Measurements from ENCODE around the gene TRRAP. TPM values are rescaled to one million over a fixed set of nuclear protein-coding genes. Genes with fewer than 3 reads are reported as not detected.

TRRAP gene
- total RNA-seq, 1 donor from 2014 or later = 30.4 TPM

DNA sequence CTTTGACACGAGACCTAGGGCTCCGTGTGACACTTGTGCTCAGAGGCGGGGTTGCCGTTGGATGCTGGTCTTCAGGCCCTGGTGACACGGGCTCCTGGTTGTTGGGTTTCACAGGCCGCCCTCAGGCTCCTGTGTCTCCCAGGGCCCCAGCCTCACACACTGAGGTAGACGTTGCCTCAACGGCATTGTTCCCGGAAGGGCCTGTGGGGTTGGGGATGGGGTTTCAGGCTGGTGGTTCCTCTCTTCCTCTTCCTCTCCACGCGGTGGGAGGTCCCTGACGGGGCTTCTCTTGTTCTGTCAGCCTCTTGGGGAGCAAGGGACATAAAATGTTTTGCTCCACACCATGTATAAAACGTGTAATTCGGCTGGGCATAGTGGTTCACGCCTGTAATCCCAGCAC lies 125.1 kb downstream of the TRRAP start:
- no peaks in the 10 kb centered on the region for H3K27me3 Mint-ChIP-seq (ENCODE audit: low read depth)
- DNase-seq (ENCODE audit: low spot score) = no peak
- H3K9me3 Mint-ChIP-seq (ENCODE audit: low read depth) = no peaks in the 10 kb centered on the region
- no peak overlapping the region for H3K27ac Mint-ChIP-seq (ENCODE audit: unreplicated experiment)
- no peak for TF ChIP-seq CTCF (IDR thresholded peaks at IDR 0.05)
- H3K4me3 Mint-ChIP-seq (ENCODE audit: unreplicated experiment) = no peak overlapping the region
- peaks cover 29% of the 10 kb centered on the region for H3K36me3 Mint-ChIP-seq (ENCODE audit: low read depth)
- H3K4me1 Mint-ChIP-seq (ENCODE audit: low read depth) = peaks cover 18% of the 10 kb centered on the region

GRCh38 chr7:99004216-99004615 lies 125.9 kb downstream of the TRRAP start:
- Mint-ChIP-seq H3K9me3 (ENCODE audit: low read depth) (no peaks in the 10 kb centered on the region), H3K4me1 (ENCODE audit: low read depth) (peaks cover 18% of the 10 kb centered on the region), H3K36me3 (ENCODE audit: low read depth) (peaks cover 24% of the 10 kb centered on the region), H3K27me3 (ENCODE audit: low read depth) (no peaks in the 10 kb centered on the region), H3K27ac (ENCODE audit: unreplicated experiment) (no peak overlapping the region), H3K4me3 (ENCODE audit: unreplicated experiment) (no peak overlapping the region)
- no peak for DNase-seq (ENCODE audit: low spot score)
- no peak for TF ChIP-seq CTCF (IDR thresholded peaks at IDR 0.05)

GRCh38 chr7:99004781-99005500 lies 126.6 kb downstream of the TRRAP start:
- Mint-ChIP-seq H3K9me3 (ENCODE audit: low read depth) (no peaks in the 10 kb centered on the region), H3K27ac (ENCODE audit: unreplicated experiment) (no peak overlapping the region), H3K4me3 (ENCODE audit: unreplicated experiment) (no peak overlapping the region), H3K36me3 (ENCODE audit: low read depth) (peaks cover 26% of the 10 kb centered on the region), H3K27me3 (ENCODE audit: low read depth) (no peaks in the 10 kb centered on the region), H3K4me1 (ENCODE audit: low read depth) (peaks cover 18% of the 10 kb centered on the region)
- DNase-seq (ENCODE audit: low spot score) = no peak
- TF ChIP-seq CTCF (IDR thresholded peaks at IDR 0.05) = no peak

GRCh38 chr7:99005776-99006175 lies 127.4 kb downstream of the TRRAP start:
- TF ChIP-seq CTCF (IDR thresholded peaks at IDR 0.05) = no peak
- H3K9me3 Mint-ChIP-seq (ENCODE audit: low read depth) = no peaks in the 10 kb centered on the region
- H3K27ac Mint-ChIP-seq (ENCODE audit: unreplicated experiment) = no peak overlapping the region
- peaks cover 16% of the 10 kb centered on the region for H3K4me1 Mint-ChIP-seq (ENCODE audit: low read depth)
- DNase-seq (ENCODE audit: low spot score) = no peak
- no peak overlapping the region for H3K4me3 Mint-ChIP-seq (ENCODE audit: unreplicated experiment)
- H3K27me3 Mint-ChIP-seq (ENCODE audit: low read depth) = no peaks in the 10 kb centered on the region
- H3K36me3 Mint-ChIP-seq (ENCODE audit: low read depth) = peaks cover 33% of the 10 kb centered on the region

- Mint-ChIP-seq H3K9me3 (ENCODE audit: low read depth) (no peaks in the 10 kb centered on the region), H3K4me1 (ENCODE audit: low read depth) (peaks cover 5% of the 10 kb centered on the region), H3K27ac (ENCODE audit: unreplicated experiment) (no peak overlapping the region), H3K27me3 (ENCODE audit: low read depth) (no peaks in the 10 kb centered on the region), H3K36me3 (ENCODE audit: low read depth) (peaks cover 36% of the 10 kb centered on the region), H3K4me3 (ENCODE audit: unreplicated experiment) (no peak overlapping the region)
- no peak for TF ChIP-seq CTCF (IDR thresholded peaks at IDR 0.05)
- no peak for DNase-seq (ENCODE audit: low spot score)
These were observed 128.6 kb downstream of the TRRAP start for GRCh38 chr7:99006739-99007424.

All from chondrocyte (in vitro differentiated cells).